IMR-90 (cell line): Measurements from ENCODE around the gene SLC7A10. TPM values are rescaled to one million over a fixed set of nuclear protein-coding genes. Genes with fewer than 3 reads are reported as not detected.

Experiments
- ATAC-seq: fragments of 200-7000 bp; cut with Tn5 transposase; 2 replicates; pipeline ENCODE4 v1.9.1; 2020; ENCODE audit warnings: low read depth, mild to moderate bottlenecking, moderate library complexity
- BruUV-seq: library from RNA; stranded (reverse); fragments of 400-500 nt; replicated peaks from 2 replicates; lab custom pipeline; 2021; lab: Mats Ljungman, UMichigan
- CTCF ChIA-PET: fragments of 300-600 bp; formaldehyde crosslinking; extraction: SDS; loops from one replicate; lab custom pipeline; 2021; ENCODE audit warnings: antibody characterized with exemption; lab: Yijun Ruan, JAX
- POLR2A ChIA-PET: fragments of 300-600 bp; sonication (Branson Sonifier 250); formaldehyde crosslinking; loops from one replicate; lab custom pipeline; 2022; ENCODE audit warnings: antibody characterized with exemption; ENCODE audit not compliant: unreplicated experiment; lab: Charles Lee
- DNase-seq: peaks from one replicate; pipeline ENCODE4 v3.0.0; 2013
- H2AFZ ChIP-seq: replicated peaks from 2 replicates; pipeline ENCODE3; 2013; ENCODE audit warnings: low read length, mild to moderate bottlenecking; ENCODE audit not compliant: poor library complexity
- H2AK5ac ChIP-seq: 2 replicates; pipeline ENCODE4 v1.6.1; 2013; ENCODE audit warnings: low read depth, low read length, inconsistent platforms
- H2AK9ac ChIP-seq: replicated peaks from 2 replicates; pipeline ENCODE3; 2013; ENCODE audit warnings: mild to moderate bottlenecking, low read depth, low read length, moderate library complexity; ENCODE audit not compliant: poor library complexity
- H2BK120ac ChIP-seq: 2 replicates; pipeline ENCODE4 v1.6.1; 2013; ENCODE audit warnings: low read depth, low read length, inconsistent platforms
- H2BK15ac ChIP-seq: 3 replicates; pipeline ENCODE4 v1.6.1; 2013; ENCODE audit warnings: low read depth, low read length, inconsistent platforms
- H2BK20ac ChIP-seq: 2 replicates; pipeline ENCODE4 v1.6.1; 2013; ENCODE audit warnings: low read depth, mild to moderate bottlenecking, inconsistent platforms, low read length, moderate library complexity
- H2BK5ac ChIP-seq: 2 replicates; pipeline ENCODE4 v1.6.1; 2013; ENCODE audit warnings: mild to moderate bottlenecking, low read depth, low read length, inconsistent platforms; ENCODE audit not compliant: poor library complexity, severe bottlenecking
- H3K14ac ChIP-seq: replicated peaks from 2 replicates; pipeline ENCODE4 v1.6.1; 2013; ENCODE audit warnings: low read depth, low read length, inconsistent platforms
- H3K18ac ChIP-seq: 2 replicates; pipeline ENCODE4 v1.6.1; 2013; ENCODE audit warnings: low read depth, low read length, control low read depth
- H3K23ac ChIP-seq: 2 replicates; pipeline ENCODE4 v1.6.1; 2013; ENCODE audit warnings: low read depth, low read length, inconsistent platforms
- H3K27ac ChIP-seq: 2 replicates; pipeline ENCODE4 v1.5.1; 2013; ENCODE audit warnings: mild to moderate bottlenecking, control low read depth, low read length; ENCODE audit not compliant: insufficient read depth
- H3K27me3 ChIP-seq: 2 replicates; pipeline ENCODE4 v1.6.1; 2013; ENCODE audit warnings: low read length; ENCODE audit not compliant: control insufficient read depth, insufficient read depth
- H3K36me3 ChIP-seq: 2 replicates; pipeline ENCODE4 v1.6.1; 2013; ENCODE audit warnings: low read length, mixed read lengths; ENCODE audit not compliant: control insufficient read depth, insufficient read depth
- H3K4ac ChIP-seq: 2 replicates; pipeline ENCODE4 v1.6.1; 2013; ENCODE audit warnings: low read depth, low read length, inconsistent platforms
- H3K4me1 ChIP-seq: 2 replicates; pipeline ENCODE4 v1.6.1; 2013; ENCODE audit warnings: low read length, mixed read lengths; ENCODE audit not compliant: control insufficient read depth, insufficient read depth
- H3K4me2 ChIP-seq: 2 replicates; pipeline ENCODE4 v1.6.1; 2013; ENCODE audit warnings: low read depth, mild to moderate bottlenecking, control low read depth, low read length, moderate library complexity
- H3K4me3 ChIP-seq: 2 replicates; pipeline ENCODE4 v1.5.1; 2013; ENCODE audit warnings: low read depth, mild to moderate bottlenecking, control low read depth, low read length, moderate library complexity; ENCODE audit not compliant: insufficient read depth
- H3K56ac ChIP-seq: 2 replicates; pipeline ENCODE4 v1.6.1; 2013; ENCODE audit warnings: low read length, inconsistent platforms; ENCODE audit not compliant: insufficient read depth; ENCODE audit errors: extremely low read depth
- H3K79me1 ChIP-seq, 2 experiments: 2 replicates each; pipeline ENCODE4 v1.6.1; 2013; ENCODE audit warnings: low read length in 2 of 2, inconsistent platforms in 1 of 2, low read depth in 1 of 2
- H3K9ac ChIP-seq: 2 replicates; pipeline ENCODE4 v1.6.1; 2013; ENCODE audit warnings: low read depth, low read length, control low read depth
- H3K9me1 ChIP-seq: 2 replicates; pipeline ENCODE4 v1.6.1; 2013; ENCODE audit warnings: low read length, inconsistent platforms; ENCODE audit not compliant: insufficient read depth
- H3K9me3 ChIP-seq: 2 replicates; pipeline ENCODE4 v1.6.1; 2013; ENCODE audit warnings: low read length; ENCODE audit not compliant: control insufficient read depth, insufficient read depth
- H4K20me1 ChIP-seq: 2 replicates; pipeline ENCODE4 v1.6.1; 2013; ENCODE audit warnings: low read length, inconsistent platforms; ENCODE audit not compliant: insufficient read depth
- H4K5ac ChIP-seq: 2 replicates; pipeline ENCODE4 v1.6.1; 2013; ENCODE audit warnings: mild to moderate bottlenecking, low read depth, low read length, control low read depth
- H4K8ac ChIP-seq, 2 experiments: 2 replicates each; pipeline ENCODE4 v1.6.1; 2013; ENCODE audit warnings: low read depth in 2 of 2, low read length in 2 of 2, control low read depth in 1 of 2, inconsistent platforms in 1 of 2
- H4K91ac ChIP-seq: 2 replicates; pipeline ENCODE4 v1.6.1; 2013; ENCODE audit warnings: low read depth, low read length, inconsistent platforms; ENCODE audit not compliant: insufficient read depth
- BHLHE40 ChIP-seq: fragments of 150-350 bp; IDR thresholded peaks from 2 replicates; pipeline ENCODE4 v1.6.1; 2016; ENCODE audit warnings: mild to moderate bottlenecking, low read depth, low read length
- CEBPB ChIP-seq: IDR thresholded peaks from 2 replicates; pipeline ENCODE4 v1.6.1; 2012; ENCODE audit warnings: low read depth, low read length, improper control_type of control experiment
- FOS ChIP-seq: fragments of 150-350 bp; IDR thresholded peaks from 2 replicates; pipeline ENCODE4 v1.6.1; 2016; ENCODE audit warnings: low read depth, low read length
- MAFK ChIP-seq: IDR thresholded peaks from 2 replicates; pipeline ENCODE4 v1.6.1; 2012; ENCODE audit warnings: low read depth, low read length, improper control_type of control experiment
- MAZ ChIP-seq: IDR thresholded peaks from 2 replicates; pipeline ENCODE4 v1.6.1; 2012; ENCODE audit warnings: low read depth, mild to moderate bottlenecking, low read length, improper control_type of control experiment, moderate library complexity, borderline replicate concordance
- POLR2A ChIP-seq: IDR thresholded peaks from 2 replicates; pipeline ENCODE4 v1.6.1; 2012; ENCODE audit warnings: mild to moderate bottlenecking, low read depth, low read length
- RAD21 ChIP-seq: IDR thresholded peaks from 2 replicates; pipeline ENCODE4 v1.6.1; 2012; ENCODE audit warnings: low read length, improper control_type of control experiment
- RFX5 ChIP-seq: IDR thresholded peaks from 2 replicates; pipeline ENCODE4 v1.8.0; 2012; ENCODE audit warnings: low read depth, mild to moderate bottlenecking, low read length, moderate library complexity
- SMC3 ChIP-seq: fragments of 150-350 bp; IDR thresholded peaks from 2 replicates; pipeline ENCODE4 v1.6.1; 2016; ENCODE audit warnings: low read depth, mild to moderate bottlenecking, antibody characterized with exemption, low read length, moderate library complexity
- WGBS, 2 experiments: methylation state at CpG; one replicate each; pipeline versions ENCODE4 v1.1.5 to v1.1.7; 2013; ENCODE audit warnings: missing lambda C conversion rate in 2 of 2; ENCODE audit not compliant: insufficient read length in 1 of 2; ENCODE audit errors: extremely low coverage in 2 of 2; 5-methylcytosine and 5-hydroxymethylcytosine counted together
- dilution Hi-C: fragments of 300-500 bp; cut with HindIII; formaldehyde crosslinking; loops from one replicate; pipeline ENCODE4 v1.14.3; 2018; ENCODE audit warnings: low sequenced_read_pairs; ENCODE audit not compliant: unreplicated experiment
- in situ Hi-C: fragments of 300-500 bp; cut with MboI; formaldehyde crosslinking; loops from 3 replicates; pipeline ENCODE4 v1.14.3; 2019; ENCODE audit warnings: low sequenced_read_pairs, inconsistent platforms, mixed read lengths
- intact Hi-C: fragments of 100-400 bp; cut with micrococcal nuclease; formaldehyde crosslinking; loops from 2 replicates; pipeline ENCODE4 v1.10.0; 2022
- polyA plus RNA-seq, 3 experiments: library from polyadenylated mRNA; depleted of rRNA; stranded (reverse); fragments of >200 nt; gene quantifications; 2 replicates each; pipeline ENCODE4 v1.2.3, GENCODE V29; 2012; ENCODE audit warnings: low replicate concordance in 1 of 3
- total RNA-seq: library from RNA; depleted of rRNA; stranded (reverse); fragments of >200 nt; gene quantifications from 2 replicates; pipeline ENCODE4 v1.2.3, GENCODE V29; 2012
- TF ChIP-seq, protein P1 (sequence below): conservative IDR thresholded peaks from 2 replicates; pipeline ENCODE4 v1.5.1; 2012; ENCODE audit warnings: mild to moderate bottlenecking, low read depth, low read length, improper control_type of control experiment
- TF ChIP-seq, protein P2 (sequence below): fragments of 150-350 bp; IDR thresholded peaks from 2 replicates; pipeline ENCODE4 v1.6.1; 2016; ENCODE audit warnings: low read depth, mild to moderate bottlenecking, low read length, moderate library complexity, borderline replicate concordance

Gene SLC7A10
- total and polyA plus RNA-seq, 2 of the 4 experiments (the other 2 are of a cell fraction): not detected

DNA sequence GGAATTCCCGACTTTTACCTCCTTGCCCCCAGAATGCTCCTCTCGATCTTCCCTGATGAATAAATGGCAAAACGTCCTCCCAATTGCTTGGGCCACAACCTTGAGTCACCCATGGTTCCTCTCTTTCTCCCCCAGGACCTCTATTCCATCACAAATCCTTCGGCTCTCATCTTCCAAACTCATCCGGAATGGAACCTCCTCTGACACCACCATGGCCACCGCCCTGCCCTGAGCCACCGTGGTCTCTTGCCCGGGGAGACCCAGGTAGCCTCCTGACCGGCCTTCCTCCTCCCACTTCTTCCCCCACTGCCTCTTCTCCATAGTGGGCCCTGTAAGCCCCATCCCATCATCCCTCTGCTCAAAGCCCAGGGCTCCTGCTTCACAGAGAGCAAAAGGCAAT is 4.9 kb downstream of the SLC7A10 start:
- Histone ChIP-seq H4K91ac (no peak overlapping the region), H2BK5ac (no peak overlapping the region), H3K23ac (no peak overlapping the region), H3K4me1 (no peaks in the 10 kb centered on the region), H3K18ac (no peak overlapping the region), H2AK9ac (no peak overlapping the region), H4K20me1 (no peaks in the 10 kb centered on the region; the same call in 1 of the 2 replicates), H2AFZ (peak overlapping the region; percentile 32), H3K9me3 (no peaks in the 10 kb centered on the region; the same call in 1 of the 2 replicates), H3K56ac (no peak overlapping the region), H3K79me1 (no peaks in the 10 kb centered on the region), H3K4me2 (no peak overlapping the region), H3K27ac (no peak overlapping the region), H4K5ac (no peak overlapping the region), H3K4ac (no peak overlapping the region), H2BK15ac (no peak overlapping the region), H3K4me3 (no peak overlapping the region), H2BK120ac (no peak overlapping the region), H3K9me1 (no peaks in the 10 kb centered on the region), H2AK5ac (no peak overlapping the region), H2BK20ac (no peak overlapping the region), H3K14ac (no peak overlapping the region), H3K36me3 (no peaks in the 10 kb centered on the region), H3K9ac (no peak overlapping the region), H4K8ac (no peak overlapping the region), H3K27me3 (peaks cover 50% of the 10 kb centered on the region)
- WGBS, 2 experiments: 41% methylated on average over 4 of the region's 9 CpGs; no CpG with 5 or more reads in 1 of the 2 experiments
- BruUV-seq: no TSS peak
- TF ChIP-seq, protein P1, sequence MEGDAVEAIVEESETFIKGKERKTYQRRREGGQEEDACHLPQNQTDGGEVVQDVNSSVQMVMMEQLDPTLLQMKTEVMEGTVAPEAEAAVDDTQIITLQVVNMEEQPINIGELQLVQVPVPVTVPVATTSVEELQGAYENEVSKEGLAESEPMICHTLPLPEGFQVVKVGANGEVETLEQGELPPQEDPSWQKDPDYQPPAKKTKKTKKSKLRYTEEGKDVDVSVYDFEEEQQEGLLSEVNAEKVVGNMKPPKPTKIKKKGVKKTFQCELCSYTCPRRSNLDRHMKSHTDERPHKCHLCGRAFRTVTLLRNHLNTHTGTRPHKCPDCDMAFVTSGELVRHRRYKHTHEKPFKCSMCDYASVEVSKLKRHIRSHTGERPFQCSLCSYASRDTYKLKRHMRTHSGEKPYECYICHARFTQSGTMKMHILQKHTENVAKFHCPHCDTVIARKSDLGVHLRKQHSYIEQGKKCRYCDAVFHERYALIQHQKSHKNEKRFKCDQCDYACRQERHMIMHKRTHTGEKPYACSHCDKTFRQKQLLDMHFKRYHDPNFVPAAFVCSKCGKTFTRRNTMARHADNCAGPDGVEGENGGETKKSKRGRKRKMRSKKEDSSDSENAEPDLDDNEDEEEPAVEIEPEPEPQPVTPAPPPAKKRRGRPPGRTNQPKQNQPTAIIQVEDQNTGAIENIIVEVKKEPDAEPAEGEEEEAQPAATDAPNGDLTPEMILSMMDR: no peak
- TF ChIP-seq FOS (no peak), RFX5 (no peak), SMC3 (no peak), BHLHE40 (no peak), CEBPB (no peak), RAD21 (no peak), MAFK (no peak), MAZ (no peak), POLR2A (no peak)
- TF ChIP-seq, protein P2, sequence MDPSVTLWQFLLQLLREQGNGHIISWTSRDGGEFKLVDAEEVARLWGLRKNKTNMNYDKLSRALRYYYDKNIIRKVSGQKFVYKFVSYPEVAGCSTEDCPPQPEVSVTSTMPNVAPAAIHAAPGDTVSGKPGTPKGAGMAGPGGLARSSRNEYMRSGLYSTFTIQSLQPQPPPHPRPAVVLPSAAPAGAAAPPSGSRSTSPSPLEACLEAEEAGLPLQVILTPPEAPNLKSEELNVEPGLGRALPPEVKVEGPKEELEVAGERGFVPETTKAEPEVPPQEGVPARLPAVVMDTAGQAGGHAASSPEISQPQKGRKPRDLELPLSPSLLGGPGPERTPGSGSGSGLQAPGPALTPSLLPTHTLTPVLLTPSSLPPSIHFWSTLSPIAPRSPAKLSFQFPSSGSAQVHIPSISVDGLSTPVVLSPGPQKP: no peak
- intact Hi-C loops (no loop called here), in situ Hi-C loops (no loop called here), dilution Hi-C loops (no loop called here)
- ATAC-seq: no peak
- CTCF ChIA-PET: no interaction called here
- no peak for DNase-seq
- POLR2A ChIA-PET: no interaction called here
